Suprapubic skin (tissue), 4 donors: ENCODE results near the gene CHCT1. TPM values are rescaled to one million over a fixed set of nuclear protein-coding genes. Genes with fewer than 3 reads are reported as not detected.
"Not testable (repeated sequence)": the region's sequence is repeated elsewhere in the genome, so short reads cannot be mapped to it uniquely, and the experiment has no call there.

ENCODE experiments used
- DNase-seq, 2 donors: peaks; one replicate each; pipeline ENCODE4 v3.0.0-alpha.2; 2019; ENCODE audit warnings: low spot score in 2 of 2
- H3K27ac ChIP-seq: fragments of 200-600 bp; sonication (generic); one replicate; pipeline ENCODE4 v1.5.1; 2019
- H3K27me3 ChIP-seq: fragments of 200-600 bp; sonication (generic); one replicate; pipeline ENCODE4 v1.5.1; 2019
- H3K36me3 ChIP-seq: fragments of 200-600 bp; sonication (generic); one replicate; pipeline ENCODE4 v1.5.1; 2019
- H3K4me1 ChIP-seq: fragments of 200-600 bp; sonication (generic); one replicate; pipeline ENCODE4 v1.5.1; 2019
- H3K4me3 ChIP-seq: fragments of 200-600 bp; sonication (generic); one replicate; pipeline ENCODE4 v1.5.1; 2019; ENCODE audit warnings: mild to moderate bottlenecking
- H3K9me3 ChIP-seq: fragments of 200-600 bp; sonication (generic); one replicate; pipeline ENCODE4 v1.5.1; 2019
- EP300 ChIP-seq: sonication (generic); formaldehyde crosslinking; IDR thresholded peaks from one replicate; pipeline ENCODE4 v1.6.1; 2017; ENCODE audit warnings: antibody characterized with exemption
- POLR2A ChIP-seq, 2 donors: fragments of 450-650 bp; IDR thresholded peaks; one replicate each; pipeline ENCODE4 v1.6.1; 2017; ENCODE audit warnings: antibody characterized with exemption in 2 of 2, mild to moderate bottlenecking in 2 of 2, moderate library complexity in 2 of 2
- POLR2AphosphoS5 ChIP-seq, 3 donors: sonication (generic); formaldehyde crosslinking; IDR thresholded peaks; one replicate each; pipeline ENCODE4 v1.6.1; 2017; ENCODE audit warnings: antibody characterized with exemption in 3 of 3
- WGBS: methylation state at CpG from one replicate; pipeline ENCODE4 v1.1.5; 2018; 5-methylcytosine and 5-hydroxymethylcytosine counted together
- total RNA-seq, 4 donors: library from RNA; depleted of rRNA; stranded (reverse); fragments of >200 nt; gene quantifications; one replicate each; pipeline ENCODE4 v1.1.0, GENCODE V29; 2016
- TF ChIP-seq, protein P1 (sequence below), 2 donors: fragments of 200-600 bp in 1 of 2; fragments of 450-650 bp in 1 of 2; sonication (generic) in 1 of 2; IDR thresholded peaks; one replicate each; pipeline ENCODE4 v1.5.1; 2016 to 2019; ENCODE audit warnings: antibody characterized with exemption in 2 of 2, mild to moderate bottlenecking in 1 of 2, moderate library complexity in 1 of 2

Gene CHCT1
- total RNA-seq, 4 donors from 2014 or later: not detected

DNA sequence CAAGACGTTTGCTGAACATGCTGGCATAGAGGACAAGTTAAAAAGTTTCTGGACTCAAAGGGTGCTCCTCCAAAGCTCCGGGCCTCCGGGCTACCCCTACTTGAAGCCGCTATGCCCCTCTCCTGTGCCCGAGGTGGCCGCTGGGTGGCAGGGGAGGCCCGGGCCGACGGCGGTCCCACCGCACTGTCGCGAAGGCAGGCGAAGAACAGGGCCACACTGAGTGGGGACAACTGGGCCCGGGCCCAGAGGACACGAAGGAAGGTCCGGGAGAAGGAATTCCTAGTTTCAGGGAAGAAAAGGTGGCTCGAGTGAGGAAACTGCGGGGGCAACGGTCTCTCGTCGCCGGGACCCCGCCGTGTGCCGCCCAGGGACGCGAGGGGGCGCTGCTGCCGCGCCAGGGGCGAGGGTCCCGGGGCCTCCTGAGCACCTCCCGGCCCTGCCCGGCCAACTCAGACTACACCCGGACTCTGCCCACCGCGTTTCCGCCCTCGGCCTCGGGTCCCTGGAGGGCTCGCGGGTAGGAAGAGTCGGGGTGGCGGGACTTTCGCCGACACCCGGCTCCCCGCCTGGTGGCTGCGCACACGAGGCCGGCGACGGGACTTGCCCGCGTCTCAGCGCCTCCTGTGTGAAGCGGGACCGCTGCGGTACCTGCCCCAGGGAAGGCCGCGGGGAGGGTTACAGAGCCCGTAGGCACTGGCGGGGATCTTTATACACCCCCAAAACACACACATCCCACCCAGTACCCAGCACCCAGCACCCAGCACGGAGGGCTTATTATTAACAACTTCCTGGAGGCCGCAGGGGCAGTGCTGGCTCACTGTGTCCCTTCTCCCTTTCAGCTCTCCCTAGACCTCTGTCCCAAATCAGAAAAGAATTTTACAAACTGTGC lies 772 bp upstream of the CHCT1 start:
- 2% methylated on average over 35 of the region's 66 CpGs for WGBS
- peak overlapping the region; percentile 12 for H3K27ac ChIP-seq
- H3K4me3 ChIP-seq: peak overlapping the region; percentile 53
- H3K4me1 ChIP-seq: peaks cover 16% of the 10 kb centered on the region
- H3K9me3 ChIP-seq: no peaks in the 10 kb centered on the region
- H3K36me3 ChIP-seq: no peaks in the 10 kb centered on the region
- TF ChIP-seq, protein P1, sequence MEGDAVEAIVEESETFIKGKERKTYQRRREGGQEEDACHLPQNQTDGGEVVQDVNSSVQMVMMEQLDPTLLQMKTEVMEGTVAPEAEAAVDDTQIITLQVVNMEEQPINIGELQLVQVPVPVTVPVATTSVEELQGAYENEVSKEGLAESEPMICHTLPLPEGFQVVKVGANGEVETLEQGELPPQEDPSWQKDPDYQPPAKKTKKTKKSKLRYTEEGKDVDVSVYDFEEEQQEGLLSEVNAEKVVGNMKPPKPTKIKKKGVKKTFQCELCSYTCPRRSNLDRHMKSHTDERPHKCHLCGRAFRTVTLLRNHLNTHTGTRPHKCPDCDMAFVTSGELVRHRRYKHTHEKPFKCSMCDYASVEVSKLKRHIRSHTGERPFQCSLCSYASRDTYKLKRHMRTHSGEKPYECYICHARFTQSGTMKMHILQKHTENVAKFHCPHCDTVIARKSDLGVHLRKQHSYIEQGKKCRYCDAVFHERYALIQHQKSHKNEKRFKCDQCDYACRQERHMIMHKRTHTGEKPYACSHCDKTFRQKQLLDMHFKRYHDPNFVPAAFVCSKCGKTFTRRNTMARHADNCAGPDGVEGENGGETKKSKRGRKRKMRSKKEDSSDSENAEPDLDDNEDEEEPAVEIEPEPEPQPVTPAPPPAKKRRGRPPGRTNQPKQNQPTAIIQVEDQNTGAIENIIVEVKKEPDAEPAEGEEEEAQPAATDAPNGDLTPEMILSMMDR (IDR thresholded peaks at IDR 0.05): peak; percentile 53 to 89
- TF ChIP-seq POLR2A (IDR thresholded peaks at IDR 0.05) (peak in 1 of 2 donors; percentile 18), POLR2AphosphoS5 (IDR thresholded peaks at IDR 0.05) (no peak)
- H3K27me3 ChIP-seq: no peaks in the 10 kb centered on the region
- DNase-seq: peak; percentile 80 to 86

DNA sequence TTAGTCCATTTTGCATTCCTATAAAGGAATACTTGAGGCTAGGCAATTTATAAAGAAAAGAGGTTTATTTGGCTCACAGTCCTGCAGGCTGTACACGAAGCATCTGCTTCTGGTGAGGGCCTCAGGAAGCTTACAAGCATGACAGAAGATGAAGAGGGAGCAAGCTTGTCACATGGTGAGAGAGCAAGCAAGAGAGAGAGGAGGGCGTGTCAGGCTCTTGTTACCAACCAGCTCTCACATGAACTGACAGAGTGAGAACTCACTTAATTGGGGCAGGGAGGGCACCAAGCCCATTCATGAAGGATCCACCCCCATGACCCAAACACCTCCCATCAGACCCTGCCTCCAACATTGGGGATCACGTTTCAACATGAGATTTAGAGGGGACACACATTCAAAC lies 1.6 kb downstream of the CHCT1 start:
- WGBS: 68% methylated on average over 3 of the region's 3 CpGs
- Histone ChIP-seq H3K36me3 (no peaks in the 10 kb centered on the region), H3K4me1 (peaks cover 14% of the 10 kb centered on the region), H3K4me3 (no peak overlapping the region), H3K27ac (no peak overlapping the region), H3K27me3 (no peaks in the 10 kb centered on the region), H3K9me3 (no peaks in the 10 kb centered on the region)
- DNase-seq: peak in 1 of 2 donors; percentile 8
- no peak for TF ChIP-seq POLR2A (IDR thresholded peaks at IDR 0.05)
- no peak for TF ChIP-seq POLR2AphosphoS5 (IDR thresholded peaks at IDR 0.05)
- TF ChIP-seq, protein P1 (IDR thresholded peaks at IDR 0.05): no peak
- TF ChIP-seq EP300: no peak

DNA sequence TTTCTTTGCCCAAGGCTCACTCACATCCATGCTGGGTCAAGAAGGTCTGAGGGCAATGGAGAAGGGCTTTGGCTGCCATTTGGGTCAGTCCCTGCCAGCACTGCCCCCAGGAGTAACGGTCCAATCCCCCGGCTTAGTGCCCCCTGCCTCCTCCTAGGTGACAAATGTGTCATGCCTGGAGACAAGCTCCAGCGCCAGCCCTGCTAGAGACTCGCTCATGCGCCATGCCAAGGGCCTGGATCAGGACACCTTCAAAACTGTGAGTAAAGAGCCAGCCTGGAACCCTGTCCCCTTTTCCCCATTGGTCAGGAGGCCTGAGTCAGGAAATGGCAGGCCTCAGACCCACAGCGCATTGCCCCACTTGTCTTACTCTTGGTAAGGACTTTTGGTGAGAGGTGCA lies 3.3 kb downstream of the CHCT1 start:
- H3K36me3 ChIP-seq: no peaks in the 10 kb centered on the region
- no peak overlapping the region for H3K27ac ChIP-seq
- peaks cover 13% of the 10 kb centered on the region for H3K4me1 ChIP-seq
- no peaks in the 10 kb centered on the region for H3K9me3 ChIP-seq
- 87% methylated on average over 6 of the region's 6 CpGs for WGBS
- H3K27me3 ChIP-seq: no peaks in the 10 kb centered on the region
- DNase-seq: no peak
- no peak overlapping the region for H3K4me3 ChIP-seq
- TF ChIP-seq, protein P1 (IDR thresholded peaks at IDR 0.05): no peak
- TF ChIP-seq POLR2AphosphoS5 (IDR thresholded peaks at IDR 0.05): no peak
- no peak for TF ChIP-seq EP300
- no peak for TF ChIP-seq POLR2A (IDR thresholded peaks at IDR 0.05)

DNA sequence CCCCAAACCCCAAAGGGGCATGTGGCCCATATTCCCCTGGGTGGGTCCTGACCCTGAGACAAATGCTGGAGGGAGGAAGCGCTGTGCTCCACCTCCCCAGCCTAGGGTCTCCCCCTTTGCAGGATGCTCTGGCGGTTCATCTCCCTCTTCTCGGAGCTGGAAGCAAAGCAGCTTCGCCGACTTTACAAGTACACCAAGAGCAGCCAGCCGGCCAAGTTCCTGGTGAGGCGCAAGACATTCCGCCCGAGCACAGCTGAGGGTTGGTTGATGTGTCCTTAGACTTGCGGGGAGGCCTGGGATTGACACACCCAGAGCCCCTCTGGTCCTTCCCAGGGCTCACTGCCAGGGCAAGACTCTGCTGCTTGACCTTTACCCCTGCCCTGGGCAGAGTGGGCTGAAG lies 4.3 kb downstream of the CHCT1 start:
- H3K27me3 ChIP-seq: no peaks in the 10 kb centered on the region
- H3K27ac ChIP-seq: no peak overlapping the region
- H3K9me3 ChIP-seq: no peaks in the 10 kb centered on the region
- no peak for DNase-seq
- H3K4me1 ChIP-seq: peaks cover 6% of the 10 kb centered on the region
- 83% methylated on average over 10 of the region's 10 CpGs for WGBS
- H3K36me3 ChIP-seq: no peaks in the 10 kb centered on the region
- H3K4me3 ChIP-seq: no peak overlapping the region
- TF ChIP-seq POLR2A (IDR thresholded peaks at IDR 0.05): no peak
- no peak for TF ChIP-seq POLR2AphosphoS5 (IDR thresholded peaks at IDR 0.05)
- TF ChIP-seq, protein P1 (IDR thresholded peaks at IDR 0.05): no peak
- TF ChIP-seq EP300: no peak

DNA sequence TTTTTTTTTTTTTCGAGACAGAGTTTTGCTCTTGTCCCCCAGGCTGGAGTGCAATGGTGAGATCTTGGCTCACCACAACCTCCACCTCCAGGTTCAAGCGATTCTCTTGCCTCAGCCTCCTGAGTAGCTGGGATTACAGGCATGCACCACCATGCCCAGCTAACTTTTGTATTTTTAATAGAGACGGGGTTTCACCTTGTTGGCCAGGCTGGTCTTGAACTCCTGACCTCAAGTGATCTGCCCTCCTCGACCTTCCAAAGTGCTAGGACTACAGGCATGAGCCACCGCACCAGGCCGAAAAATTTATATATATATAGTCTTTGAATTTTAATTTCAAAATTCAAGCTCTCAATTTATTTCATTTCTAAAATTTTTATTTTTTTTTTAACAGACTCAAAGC lies 6.2 kb downstream of the CHCT1 start:
- not testable (repeated sequence) for H3K36me3 ChIP-seq, H3K27me3 ChIP-seq, H3K9me3 ChIP-seq, H3K4me3 ChIP-seq, H3K4me1 ChIP-seq, DNase-seq, H3K27ac ChIP-seq
- 85% methylated on average over 6 of the region's 6 CpGs for WGBS

DNA sequence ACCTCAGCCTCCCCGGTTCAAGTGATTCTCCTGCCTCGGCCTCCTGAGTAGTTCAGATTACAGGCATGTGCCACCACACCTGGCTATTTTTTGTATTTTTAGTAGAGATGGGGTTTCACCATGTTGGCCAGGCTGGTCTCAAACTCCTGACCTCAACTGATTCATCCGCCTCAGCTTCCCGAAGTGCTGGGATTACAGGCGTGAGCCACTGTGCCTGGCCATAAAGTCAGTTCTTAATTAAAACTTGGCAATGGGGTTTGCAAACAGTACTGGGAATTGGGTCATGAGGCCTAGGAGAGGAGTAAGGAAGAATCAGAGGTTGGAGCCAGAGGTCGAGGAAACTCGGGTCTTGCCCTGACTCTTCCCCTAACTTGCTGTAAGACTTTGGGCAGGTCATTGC lies 8.3 kb downstream of the CHCT1 start:
- H3K9me3 ChIP-seq, H3K4me1 ChIP-seq, H3K36me3 ChIP-seq, H3K27ac ChIP-seq, H3K4me3 ChIP-seq, DNase-seq, H3K27me3 ChIP-seq: not testable (repeated sequence)
- WGBS: 82% methylated on average over 7 of the region's 7 CpGs

DNA sequence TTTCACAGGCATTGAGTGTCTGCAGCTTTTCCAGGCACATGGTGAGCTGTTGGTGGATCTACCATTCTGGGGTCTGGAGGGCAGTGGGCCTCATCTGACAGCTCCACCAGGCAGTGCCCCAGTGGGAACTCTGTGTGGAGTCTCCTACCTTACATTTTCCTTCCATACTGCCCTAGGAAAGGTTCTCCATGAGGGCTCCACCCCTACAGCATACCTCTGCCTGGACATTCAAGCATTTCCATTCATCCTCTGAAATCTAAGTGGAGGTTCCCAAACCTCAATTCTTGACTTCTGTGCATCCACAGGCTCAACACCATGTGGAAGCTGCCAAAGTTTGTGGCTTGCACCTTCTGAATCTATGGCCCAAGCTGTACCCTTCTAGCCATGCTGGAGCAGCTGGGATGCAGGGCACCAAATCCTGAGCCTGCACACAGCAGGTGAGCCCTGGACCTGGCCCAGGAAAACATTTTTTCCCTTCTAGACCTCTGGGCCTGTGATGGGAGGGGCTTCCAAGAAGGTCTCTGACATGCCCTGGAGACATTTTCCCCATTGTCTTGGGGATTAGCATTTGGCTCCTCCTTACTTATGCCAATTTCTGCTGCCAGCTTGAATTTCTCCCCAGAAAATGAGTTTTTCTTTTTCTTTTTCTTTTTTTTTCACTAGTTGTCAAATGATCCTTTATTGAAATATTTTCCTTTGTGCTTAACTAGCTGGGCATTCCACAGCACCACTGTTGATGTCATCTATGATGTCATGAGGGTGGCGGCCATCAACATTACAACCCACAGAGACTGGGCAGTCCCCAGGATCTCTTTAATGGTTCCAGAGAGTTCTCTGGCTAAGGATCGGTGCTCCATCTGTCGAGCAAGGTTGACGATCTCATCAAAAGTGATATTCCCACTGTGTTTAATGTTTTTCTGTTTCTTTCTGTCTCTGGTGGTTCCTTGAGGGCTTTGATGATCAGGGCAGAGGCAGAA lies 11.0 kb downstream of the CHCT1 start:
- H3K4me3 ChIP-seq: not testable (repeated sequence)
- 82% methylated on average over 4 of the region's 4 CpGs for whole genome bisulfite sequencing

More for the DNA sequence above, 11.0 kb downstream of the CHCT1 start:
- not testable (repeated sequence) for H3K36me3 ChIP-seq, H3K27ac ChIP-seq, H3K27me3 ChIP-seq, H3K9me3 ChIP-seq, DNase-seq, H3K4me1 ChIP-seq
